Measurements from ENCODE around the gene ISLR2. TPM values are rescaled to one million over a fixed set of nuclear protein-coding genes. Genes with fewer than 3 reads are reported as not detected.

The ISLR2 gene
- total and polyA plus RNA-seq, 2 donors (not counting 3 experiments of a cell fraction or from before 2014, with no cell fraction given): not detected

GRCh38 chr15:74146277-74146800 is 16.0 kb downstream of the ISLR2 start:
- dilution Hi-C loops (cut with MboI; ENCODE audit: extremely low pct_ligation_motif_present, low sequenced_read_pairs) (no loop called here), intact Hi-C loops (cut with micrococcal nuclease) (no loop called here)
- Histone ChIP-seq H3K9me1 (replicated peaks; ENCODE audit: control insufficient read depth, extremely low read depth, insufficient read depth, low read length) (no peaks in the 10 kb centered on the region), H4K20me1 (replicated peaks; ENCODE audit: control insufficient read depth, extremely low read depth, insufficient read depth, low read length) (no peaks in the 10 kb centered on the region), H3K79me2 (ENCODE audit: control insufficient read depth, insufficient read depth, low read length) (no peaks in the 10 kb centered on the region), H3K9ac (replicated peaks; ENCODE audit: extremely low read depth, insufficient read depth, low read length) (no peak overlapping the region), H3K4me2 (ENCODE audit: insufficient read depth, low read length) (no peak overlapping the region), H3K36me3 (ENCODE audit: control insufficient read depth in 2 of 2, extremely low read depth in 1 of 2, insufficient read depth in 2 of 2, low read length in 2 of 2) (no peaks in the 10 kb centered on the region), H3K27ac (ENCODE audit: insufficient read depth, low read depth, low read length) (no peak overlapping the region), H3K9me3 (replicated peaks; ENCODE audit: control insufficient read depth, insufficient read depth, low read length) (no peaks in the 10 kb centered on the region), H2AFZ (ENCODE audit: low read depth, low read length) (no peak overlapping the region), H3K4me1 (ENCODE audit: control insufficient read depth, extremely low read depth, insufficient read depth, low read length) (no peaks in the 10 kb centered on the region), H3K27me3 (ENCODE audit: control insufficient read depth in 2 of 2, insufficient read depth in 2 of 2, low read length in 2 of 2) (peaks cover 10 to 29% of the 10 kb centered on the region in 2 experiments), H3K4me3 (replicated peaks in 1 of 3; ENCODE audit: insufficient read depth in 1 of 3, low read depth in 1 of 3, low read length in 3 of 3) (no peak overlapping the region)
- POLR2A ChIA-PET: no interaction called here
- TF ChIP-seq FOS (IDR thresholded peaks at IDR 0.05; ENCODE audit: borderline replicate concordance, insufficient read depth, low read length) (no peak), MAX (IDR thresholded peaks at IDR 0.05; ENCODE audit: insufficient read depth, insufficient read length) (no peak), EZH2 (IDR thresholded peaks at IDR 0.05; ENCODE audit: borderline replicate concordance, low read depth, low read length, severe bottlenecking) (no peak), POLR2A (IDR thresholded peaks at IDR 0.05; ENCODE audit: low read depth, low read length) (no peak), JUN (IDR thresholded peaks at IDR 0.05; ENCODE audit: borderline replicate concordance, insufficient read depth, insufficient read length, low read depth) (no peak), GATA2 (IDR thresholded peaks at IDR 0.05; ENCODE audit: insufficient read depth, insufficient read length, low read depth, low read length) (no peak)
- TF ChIP-seq, protein P1, sequence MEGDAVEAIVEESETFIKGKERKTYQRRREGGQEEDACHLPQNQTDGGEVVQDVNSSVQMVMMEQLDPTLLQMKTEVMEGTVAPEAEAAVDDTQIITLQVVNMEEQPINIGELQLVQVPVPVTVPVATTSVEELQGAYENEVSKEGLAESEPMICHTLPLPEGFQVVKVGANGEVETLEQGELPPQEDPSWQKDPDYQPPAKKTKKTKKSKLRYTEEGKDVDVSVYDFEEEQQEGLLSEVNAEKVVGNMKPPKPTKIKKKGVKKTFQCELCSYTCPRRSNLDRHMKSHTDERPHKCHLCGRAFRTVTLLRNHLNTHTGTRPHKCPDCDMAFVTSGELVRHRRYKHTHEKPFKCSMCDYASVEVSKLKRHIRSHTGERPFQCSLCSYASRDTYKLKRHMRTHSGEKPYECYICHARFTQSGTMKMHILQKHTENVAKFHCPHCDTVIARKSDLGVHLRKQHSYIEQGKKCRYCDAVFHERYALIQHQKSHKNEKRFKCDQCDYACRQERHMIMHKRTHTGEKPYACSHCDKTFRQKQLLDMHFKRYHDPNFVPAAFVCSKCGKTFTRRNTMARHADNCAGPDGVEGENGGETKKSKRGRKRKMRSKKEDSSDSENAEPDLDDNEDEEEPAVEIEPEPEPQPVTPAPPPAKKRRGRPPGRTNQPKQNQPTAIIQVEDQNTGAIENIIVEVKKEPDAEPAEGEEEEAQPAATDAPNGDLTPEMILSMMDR (IDR thresholded peaks at IDR 0.05; ENCODE audit: extremely low read depth in 1 of 2, insufficient read depth in 1 of 2, low read depth in 1 of 2, low read length in 2 of 2): no peak
- FAIRE-seq (no peak), DNase-seq (ENCODE audit: low read depth, low spot score) (no peak)
- CTCF ChIA-PET: interaction anchor here (0.5 to 1.2 kb wide), 2 partner anchors 31 to 1351 kb away, joined by 4 read pairs; no protein-coding TSS in a partner anchor
- no TSS peak for BruUV-seq (replicated peaks)
